Liver (tissue), 10 donors: ENCODE data around the gene RPGR. TPM values are rescaled to one million over a fixed set of nuclear protein-coding genes. Genes with fewer than 3 reads are reported as not detected.

Experiments
- DNase-seq: peaks from one replicate; pipeline ENCODE4 v3.0.0-alpha.2; 2017; ENCODE audit warnings: low spot score
- H3K27ac ChIP-seq, 2 donors: one replicate each; pipeline ENCODE4 v1.7.0; 2013; ENCODE audit warnings: inconsistent platforms in 2 of 2, low read length in 2 of 2, control low read depth in 1 of 2, low read depth in 1 of 2, mild to moderate bottlenecking in 1 of 2
- H3K27me3 ChIP-seq, 4 donors: one replicate each; pipeline versions ENCODE4 v1.6.1 to v1.7.0; 2013; ENCODE audit warnings: low read length in 3 of 4, inconsistent platforms in 1 of 4, mild to moderate bottlenecking in 1 of 4, moderate library complexity in 1 of 4; ENCODE audit not compliant: control insufficient read depth in 4 of 4, insufficient read depth in 4 of 4
- H3K36me3 ChIP-seq, 4 donors: one replicate each; pipeline versions ENCODE4 v1.6.1 to v1.7.0; 2013; ENCODE audit warnings: low read length in 3 of 4, mild to moderate bottlenecking in 3 of 4, low read depth in 1 of 4, moderate library complexity in 1 of 4; ENCODE audit not compliant: control insufficient read depth in 4 of 4, insufficient read depth in 3 of 4
- H3K4me1 ChIP-seq, 4 donors: one replicate each; pipeline versions ENCODE4 v1.6.1 to v1.7.0; 2013; ENCODE audit warnings: low read length in 3 of 4, mild to moderate bottlenecking in 3 of 4, moderate library complexity in 1 of 4; ENCODE audit not compliant: control insufficient read depth in 4 of 4, insufficient read depth in 4 of 4
- H3K4me3 ChIP-seq, 3 donors: one replicate each; pipeline versions ENCODE4 v1.6.1 to v1.7.0; 2013; ENCODE audit warnings: low read length in 3 of 3, control low read depth in 1 of 3, low read depth in 1 of 3, mild to moderate bottlenecking in 1 of 3
- H3K9ac ChIP-seq, 2 donors: one replicate each; pipeline ENCODE4 v1.7.0; 2013; ENCODE audit warnings: low read length in 2 of 2, mild to moderate bottlenecking in 2 of 2, moderate library complexity in 2 of 2, control low read depth in 1 of 2, low read depth in 1 of 2
- H3K9me3 ChIP-seq, 4 donors: one replicate each; pipeline versions ENCODE4 v1.6.1 to v1.7.0; 2013; ENCODE audit warnings: low read length in 3 of 4; ENCODE audit not compliant: control insufficient read depth in 4 of 4
- CTCF ChIP-seq: fragments of 150-350 bp; IDR thresholded peaks from 2 replicates; pipeline ENCODE4 v1.5.1; 2017; ENCODE audit warnings: improper control_type of control experiment, low read depth, low read length; ENCODE audit not compliant: missing input control
- EGR1 ChIP-seq, 2 donors: IDR thresholded peaks; 2 replicates each; pipeline ENCODE4 v1.6.1; 2016 to 2018; ENCODE audit warnings: antibody characterized with exemption in 2 of 2, low read depth in 2 of 2
- FOXA1 ChIP-seq: IDR thresholded peaks from 2 replicates; pipeline ENCODE4 v1.6.1; 2016; ENCODE audit warnings: antibody characterized with exemption
- HNF4G ChIP-seq: IDR thresholded peaks from 2 replicates; pipeline ENCODE4 v1.6.1; 2016; ENCODE audit warnings: antibody characterized with exemption
- MAX ChIP-seq: IDR thresholded peaks from 2 replicates; pipeline ENCODE4 v1.6.1; 2016; ENCODE audit warnings: antibody characterized with exemption
- RAD21 ChIP-seq, 2 donors: IDR thresholded peaks; 2 replicates each; pipeline ENCODE4 v1.6.1; 2016; ENCODE audit warnings: antibody characterized with exemption in 2 of 2, mild to moderate bottlenecking in 2 of 2
- SP1 ChIP-seq: IDR thresholded peaks from 2 replicates; pipeline ENCODE4 v1.6.1; 2018; ENCODE audit warnings: antibody characterized with exemption, mild to moderate bottlenecking
- TAF1 ChIP-seq: conservative IDR thresholded peaks from 2 replicates; pipeline ENCODE4 v1.6.1; 2016; ENCODE audit warnings: antibody characterized with exemption, mild to moderate bottlenecking
- WGBS: extraction: QIAGEN DNeasy Blood & Tissue Kit; methylation state at CpG from one replicate; pipeline ENCODE4 v1.1.7; 2013; 5-methylcytosine and 5-hydroxymethylcytosine counted together
- polyA plus RNA-seq, 2 donors: library from polyadenylated mRNA; stranded (reverse) in 1 of 2; unstranded in 1 of 2; fragments of 200-250 nt in 1 of 2; fragments of >200 nt in 1 of 2; fragmentation: Nextera tagmentation in 1 of 2; extraction: Ambion mirVana in 1 of 2; gene quantifications; one replicate each; pipeline versions ENCODE4 v1.2.1 to v1.2.3, GENCODE V29; 2013 to 2015
- small RNA-seq: library from RNA; depleted of rRNA; stranded (forward); fragments of <200 nt; gene quantifications from one replicate; pipeline ENCODE3, GENCODE V24; 2014
- total RNA-seq, 2 donors: library from RNA; depleted of rRNA; stranded (reverse); fragments of >200 nt; gene quantifications; one replicate each; pipeline ENCODE4 v1.2.3, GENCODE V29; 2014
- TF ChIP-seq, protein P1 (sequence below): IDR thresholded peaks from 2 replicates; pipeline ENCODE4 v1.6.1; 2016; ENCODE audit warnings: antibody characterized with exemption
- donor health status: healthy.
- donor health status: healthy.
- donor health status: healthy.
- donor health status: healthy.
- donor health status: healthy.

The RPGR gene
- total and polyA plus RNA-seq, 4 donors: 1.7 to 7.2 (median 3.5) TPM

GRCh38 chrX:38220024-38220414, 107.3 kb downstream of the RPGR start:
- WGBS: 4% methylated on average over 14 of the region's 14 CpGs
- Histone ChIP-seq H3K36me3 (no peaks in the 10 kb centered on the region), H3K27me3 (peaks cover 0 to 2% (median 0%) of the 10 kb centered on the region in 4 donors), H3K4me1 (peaks cover 0 to 13% (median 5%) of the 10 kb centered on the region in 4 donors), H3K27ac (no peak overlapping the region), H3K9me3 (no peaks in the 10 kb centered on the region), H3K4me3 (peak overlapping the region; percentile 11 to 55 (median 36)), H3K9ac (no peak overlapping the region)
- DNase-seq: no peak
- TF ChIP-seq RAD21 (IDR thresholded peaks at IDR 0.05) (peak in 1 of 2 donors; percentile 15), MAX (no peak), HNF4G (no peak), TAF1 (no peak), FOXA1 (no peak), CTCF (no peak), SP1 (no peak), EGR1 (IDR thresholded peaks at IDR 0.05; ENCODE audit: low read depth in 2 of 2) (no peak)
- TF ChIP-seq, protein P1, sequence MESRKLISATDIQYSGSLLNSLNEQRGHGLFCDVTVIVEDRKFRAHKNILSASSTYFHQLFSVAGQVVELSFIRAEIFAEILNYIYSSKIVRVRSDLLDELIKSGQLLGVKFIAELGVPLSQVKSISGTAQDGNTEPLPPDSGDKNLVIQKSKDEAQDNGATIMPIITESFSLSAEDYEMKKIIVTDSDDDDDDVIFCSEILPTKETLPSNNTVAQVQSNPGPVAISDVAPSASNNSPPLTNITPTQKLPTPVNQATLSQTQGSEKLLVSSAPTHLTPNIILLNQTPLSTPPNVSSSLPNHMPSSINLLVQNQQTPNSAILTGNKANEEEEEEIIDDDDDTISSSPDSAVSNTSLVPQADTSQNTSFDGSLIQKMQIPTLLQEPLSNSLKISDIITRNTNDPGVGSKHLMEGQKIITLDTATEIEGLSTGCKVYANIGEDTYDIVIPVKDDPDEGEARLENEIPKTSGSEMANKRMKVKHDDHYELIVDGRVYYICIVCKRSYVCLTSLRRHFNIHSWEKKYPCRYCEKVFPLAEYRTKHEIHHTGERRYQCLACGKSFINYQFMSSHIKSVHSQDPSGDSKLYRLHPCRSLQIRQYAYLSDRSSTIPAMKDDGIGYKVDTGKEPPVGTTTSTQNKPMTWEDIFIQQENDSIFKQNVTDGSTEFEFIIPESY: no peak

Small RNAs within 50 kb of the gene (small RNA-seq; reads per million reads assigned to genes)
- not detected for gene RF00322

Other genes with a start within 250 kb of the RPGR start
- gene SRPX, start 106.6 kb downstream of the RPGR start, total RNA-seq: 1 to 10 TPM; 4.9 to 9.3 TPM
- 10 to 100 TPM; 11.4 to 15.3 TPM for gene SRPX, start 106.6 kb downstream of the RPGR start, polyA plus RNA-seq
- gene OTC, start 25.1 kb upstream of the RPGR start, total RNA-seq: 10 to 100 TPM; 46.3 to 67.9 TPM
- 10 to 100 TPM; 41.5 to 72.1 TPM for gene OTC, start 25.1 kb upstream of the RPGR start, polyA plus RNA-seq
- gene TSPAN7, start 234.0 kb upstream of the RPGR start, total RNA-seq: 10 to 100 TPM; 10.1 to 15.3 TPM
- 10 to 100 TPM; 20.0 to 26.2 TPM for gene TSPAN7, start 234.0 kb upstream of the RPGR start, polyA plus RNA-seq